ENCODE results near the gene ZBTB7C. TPM values are rescaled to one million over a fixed set of nuclear protein-coding genes. Genes with fewer than 3 reads are reported as not detected.

The ZBTB7C gene
- polyA plus RNA-seq, 1 of the 3 experiments (the other 2 are of a cell fraction), result 0.05 TPM

DNA sequence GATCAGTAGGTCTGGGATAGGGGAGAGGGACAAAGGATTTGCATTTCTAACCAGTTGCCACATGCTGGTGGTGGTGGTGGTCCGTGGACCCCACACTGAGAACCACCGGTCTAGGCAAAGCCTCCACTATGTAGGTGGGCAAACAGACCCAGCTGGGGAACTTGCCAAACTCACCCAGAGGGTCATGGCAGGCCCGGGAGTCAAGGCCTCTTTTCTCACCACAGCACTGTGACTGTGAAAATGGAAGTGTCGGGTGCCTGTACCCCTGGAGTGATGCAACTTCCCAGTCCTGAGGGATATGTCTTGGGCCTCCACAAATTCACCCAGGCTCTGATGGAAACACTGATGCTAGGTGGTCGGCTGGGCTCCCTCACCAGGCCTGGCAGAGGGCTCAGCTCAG, 377.5 kb downstream of the ZBTB7C start:
- no peaks in the 10 kb centered on the region for H3K9me3 ChIP-seq
- peak overlapping the region in 1 of 2 experiments; percentile 89; a peak in 2 of 4 replicates for H3K27ac ChIP-seq (ENCODE audit: low read depth in 2 of 2, low read length in 1 of 2)
- no peak overlapping the region for H3K4me3 ChIP-seq (ENCODE audit: low read depth in 2 of 2, low read length in 1 of 2)
- no peaks in the 10 kb centered on the region for H3F3A ChIP-seq (replicated peaks; ENCODE audit: insufficient read depth)
- no peaks in the 10 kb centered on the region for H3K36me3 ChIP-seq (replicated peaks in 1 of 2; ENCODE audit: control insufficient read depth in 1 of 2, insufficient read depth in 2 of 2, low read length in 1 of 2)
- no peak overlapping the region for H3K4me2 ChIP-seq
- H4K20me1 ChIP-seq (ENCODE audit: insufficient read depth), result no peaks in the 10 kb centered on the region
- H3K9ac ChIP-seq, result no peak overlapping the region
- peaks cover 0 to 61% of the 10 kb centered on the region in 2 experiments; a peak in 1 of 4 replicates for H3K4me1 ChIP-seq (ENCODE audit: control insufficient read depth in 1 of 2, insufficient read depth in 2 of 2, low read depth in 1 of 2, low read length in 1 of 2)
- H3K9me2 ChIP-seq, result no peaks in the 10 kb centered on the region
- ChIA-PET POLR2A (interaction anchor here (1.0 kb wide), 1 partner anchor 150 kb away, joined by 3 read pairs; no protein-coding TSS in a partner anchor), CTCF (interaction anchor here (0.7 to 20.7 kb wide), 31 partner anchors 9 to 433 kb away, joined by 3 to 333 read pairs (median 5); no protein-coding TSS in a partner anchor)
- H3K79me2 ChIP-seq (ENCODE audit: insufficient read depth), result no peaks in the 10 kb centered on the region
- no peaks in the 10 kb centered on the region for H3K27me3 ChIP-seq (ENCODE audit: insufficient read depth)
- WGBS (ENCODE audit: low lambda C conversion rate), result 50% methylated on average over 2 of the region's 5 CpGs
- no peak for DNase-seq
- TF ChIP-seq FOXM1 (IDR thresholded peaks at IDR 0.05; ENCODE audit: low read depth) (no peak), RFX5 (IDR thresholded peaks at IDR 0.05; ENCODE audit: low read length) (no peak), TCF12 (IDR thresholded peaks at IDR 0.05) (no peak), JUND (IDR thresholded peaks at IDR 0.05) (no peak), CHD2 (IDR thresholded peaks at IDR 0.05; ENCODE audit: low read length, partially characterized antibody) (no peak), NRF1 (IDR thresholded peaks at IDR 0.05; ENCODE audit: low read depth, low read length) (no peak), TAF1 (IDR thresholded peaks at IDR 0.05; ENCODE audit: borderline replicate concordance, low read depth, low read length) (no peak), MXI1 (IDR thresholded peaks at IDR 0.05; ENCODE audit: low read depth, low read length) (no peak), FOSL2 (IDR thresholded peaks at IDR 0.05; ENCODE audit: borderline replicate concordance, low read depth) (no peak), SMC3 (IDR thresholded peaks at IDR 0.05; ENCODE audit: low read depth, low read length) (no peak), RXRA (IDR thresholded peaks at IDR 0.05; ENCODE audit: borderline replicate concordance, low read depth) (no peak), EP300 (IDR thresholded peaks at IDR 0.05; ENCODE audit: borderline replicate concordance in 1 of 2, low read depth in 1 of 2, low read length in 1 of 2) (no peak)
- TF ChIP-seq, protein P1, sequence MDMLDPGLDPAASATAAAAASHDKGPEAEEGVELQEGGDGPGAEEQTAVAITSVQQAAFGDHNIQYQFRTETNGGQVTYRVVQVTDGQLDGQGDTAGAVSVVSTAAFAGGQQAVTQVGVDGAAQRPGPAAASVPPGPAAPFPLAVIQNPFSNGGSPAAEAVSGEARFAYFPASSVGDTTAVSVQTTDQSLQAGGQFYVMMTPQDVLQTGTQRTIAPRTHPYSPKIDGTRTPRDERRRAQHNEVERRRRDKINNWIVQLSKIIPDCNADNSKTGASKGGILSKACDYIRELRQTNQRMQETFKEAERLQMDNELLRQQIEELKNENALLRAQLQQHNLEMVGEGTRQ (IDR thresholded peaks at IDR 0.05; ENCODE audit: borderline replicate concordance, low read depth, low read length), result no peak
- TF ChIP-seq, protein P2, sequence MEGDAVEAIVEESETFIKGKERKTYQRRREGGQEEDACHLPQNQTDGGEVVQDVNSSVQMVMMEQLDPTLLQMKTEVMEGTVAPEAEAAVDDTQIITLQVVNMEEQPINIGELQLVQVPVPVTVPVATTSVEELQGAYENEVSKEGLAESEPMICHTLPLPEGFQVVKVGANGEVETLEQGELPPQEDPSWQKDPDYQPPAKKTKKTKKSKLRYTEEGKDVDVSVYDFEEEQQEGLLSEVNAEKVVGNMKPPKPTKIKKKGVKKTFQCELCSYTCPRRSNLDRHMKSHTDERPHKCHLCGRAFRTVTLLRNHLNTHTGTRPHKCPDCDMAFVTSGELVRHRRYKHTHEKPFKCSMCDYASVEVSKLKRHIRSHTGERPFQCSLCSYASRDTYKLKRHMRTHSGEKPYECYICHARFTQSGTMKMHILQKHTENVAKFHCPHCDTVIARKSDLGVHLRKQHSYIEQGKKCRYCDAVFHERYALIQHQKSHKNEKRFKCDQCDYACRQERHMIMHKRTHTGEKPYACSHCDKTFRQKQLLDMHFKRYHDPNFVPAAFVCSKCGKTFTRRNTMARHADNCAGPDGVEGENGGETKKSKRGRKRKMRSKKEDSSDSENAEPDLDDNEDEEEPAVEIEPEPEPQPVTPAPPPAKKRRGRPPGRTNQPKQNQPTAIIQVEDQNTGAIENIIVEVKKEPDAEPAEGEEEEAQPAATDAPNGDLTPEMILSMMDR (IDR thresholded peaks at IDR 0.05), result no peak
- TF ChIP-seq, protein P3, sequence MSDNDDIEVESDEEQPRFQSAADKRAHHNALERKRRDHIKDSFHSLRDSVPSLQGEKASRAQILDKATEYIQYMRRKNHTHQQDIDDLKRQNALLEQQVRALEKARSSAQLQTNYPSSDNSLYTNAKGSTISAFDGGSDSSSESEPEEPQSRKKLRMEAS (IDR thresholded peaks at IDR 0.05; ENCODE audit: low read depth), result no peak
- TF ChIP-seq, protein P4, sequence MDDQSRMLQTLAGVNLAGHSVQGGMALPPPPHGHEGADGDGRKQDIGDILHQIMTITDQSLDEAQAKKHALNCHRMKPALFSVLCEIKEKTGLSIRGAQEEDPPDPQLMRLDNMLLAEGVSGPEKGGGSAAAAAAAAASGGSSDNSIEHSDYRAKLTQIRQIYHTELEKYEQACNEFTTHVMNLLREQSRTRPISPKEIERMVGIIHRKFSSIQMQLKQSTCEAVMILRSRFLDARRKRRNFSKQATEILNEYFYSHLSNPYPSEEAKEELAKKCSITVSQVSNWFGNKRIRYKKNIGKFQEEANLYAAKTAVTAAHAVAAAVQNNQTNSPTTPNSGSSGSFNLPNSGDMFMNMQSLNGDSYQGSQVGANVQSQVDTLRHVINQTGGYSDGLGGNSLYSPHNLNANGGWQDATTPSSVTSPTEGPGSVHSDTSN (IDR thresholded peaks at IDR 0.05), result no peak
- TF ChIP-seq, protein P5, sequence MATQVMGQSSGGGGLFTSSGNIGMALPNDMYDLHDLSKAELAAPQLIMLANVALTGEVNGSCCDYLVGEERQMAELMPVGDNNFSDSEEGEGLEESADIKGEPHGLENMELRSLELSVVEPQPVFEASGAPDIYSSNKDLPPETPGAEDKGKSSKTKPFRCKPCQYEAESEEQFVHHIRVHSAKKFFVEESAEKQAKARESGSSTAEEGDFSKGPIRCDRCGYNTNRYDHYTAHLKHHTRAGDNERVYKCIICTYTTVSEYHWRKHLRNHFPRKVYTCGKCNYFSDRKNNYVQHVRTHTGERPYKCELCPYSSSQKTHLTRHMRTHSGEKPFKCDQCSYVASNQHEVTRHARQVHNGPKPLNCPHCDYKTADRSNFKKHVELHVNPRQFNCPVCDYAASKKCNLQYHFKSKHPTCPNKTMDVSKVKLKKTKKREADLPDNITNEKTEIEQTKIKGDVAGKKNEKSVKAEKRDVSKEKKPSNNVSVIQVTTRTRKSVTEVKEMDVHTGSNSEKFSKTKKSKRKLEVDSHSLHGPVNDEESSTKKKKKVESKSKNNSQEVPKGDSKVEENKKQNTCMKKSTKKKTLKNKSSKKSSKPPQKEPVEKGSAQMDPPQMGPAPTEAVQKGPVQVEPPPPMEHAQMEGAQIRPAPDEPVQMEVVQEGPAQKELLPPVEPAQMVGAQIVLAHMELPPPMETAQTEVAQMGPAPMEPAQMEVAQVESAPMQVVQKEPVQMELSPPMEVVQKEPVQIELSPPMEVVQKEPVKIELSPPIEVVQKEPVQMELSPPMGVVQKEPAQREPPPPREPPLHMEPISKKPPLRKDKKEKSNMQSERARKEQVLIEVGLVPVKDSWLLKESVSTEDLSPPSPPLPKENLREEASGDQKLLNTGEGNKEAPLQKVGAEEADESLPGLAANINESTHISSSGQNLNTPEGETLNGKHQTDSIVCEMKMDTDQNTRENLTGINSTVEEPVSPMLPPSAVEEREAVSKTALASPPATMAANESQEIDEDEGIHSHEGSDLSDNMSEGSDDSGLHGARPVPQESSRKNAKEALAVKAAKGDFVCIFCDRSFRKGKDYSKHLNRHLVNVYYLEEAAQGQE (IDR thresholded peaks at IDR 0.05; ENCODE audit: low read depth, low read length), result no peak
- H2AFZ ChIP-seq (ENCODE audit: low read depth), result no peak overlapping the region

Data from SK-N-SH (cell line).